GM23338 (cell line): ENCODE data around the gene DDX25.

Experiments
- CREB1 ChIP-seq: fragments of 250-450 bp; sonication (Bioruptor Pico); IDR thresholded peaks from 2 replicates; pipeline ENCODE4 v1.5.0; 2020; ENCODE audit warnings: low read depth, mild to moderate bottlenecking, moderate library complexity
- EZH2 ChIP-seq: fragments of 200-600 bp; sonication (generic); IDR thresholded peaks from one replicate; pipeline ENCODE4 v1.8.0; 2017; ENCODE audit warnings: antibody characterized with exemption, mild to moderate bottlenecking, low read depth; ENCODE audit not compliant: unreplicated experiment
- EZH2phosphoT487 ChIP-seq: fragments of 200-600 bp; sonication (generic); IDR thresholded peaks from one replicate; pipeline ENCODE4 v1.8.1; 2018; ENCODE audit warnings: antibody characterized with exemption; ENCODE audit not compliant: unreplicated experiment
- JUNB ChIP-seq: IDR thresholded peaks from one replicate; pipeline ENCODE4 v1.6.1; 2016; ENCODE audit warnings: antibody characterized with exemption; ENCODE audit not compliant: unreplicated experiment
- NANOG ChIP-seq: IDR thresholded peaks from 2 replicates; pipeline ENCODE4 v1.6.1; 2016; ENCODE audit warnings: antibody characterized with exemption, borderline replicate concordance
- POLR2AphosphoS5 ChIP-seq: IDR thresholded peaks from 2 replicates; pipeline ENCODE4 v1.6.1; 2016; ENCODE audit warnings: antibody characterized with exemption, low read depth
- STAT1 ChIP-seq: IDR thresholded peaks from one replicate; pipeline ENCODE4 v1.6.1; 2016; ENCODE audit warnings: antibody characterized with exemption; ENCODE audit not compliant: unreplicated experiment
- TF ChIP-seq, protein P1 (sequence below), 2 experiments: fragments of 200-600 bp in 1 of 2; sonication (generic) in 1 of 2; conservative IDR thresholded peaks; 2 replicates each; pipeline versions ENCODE4 v1.5.1 to v1.6.1; 2016 to 2017; ENCODE audit warnings: antibody characterized with exemption in 2 of 2, low read depth in 2 of 2, mild to moderate bottlenecking in 2 of 2, moderate library complexity in 1 of 2
- TF ChIP-seq, protein P2 (sequence below): IDR thresholded peaks from one replicate; pipeline ENCODE4 v1.6.1; 2018; ENCODE audit warnings: antibody characterized with exemption; ENCODE audit not compliant: unreplicated experiment

DNA sequence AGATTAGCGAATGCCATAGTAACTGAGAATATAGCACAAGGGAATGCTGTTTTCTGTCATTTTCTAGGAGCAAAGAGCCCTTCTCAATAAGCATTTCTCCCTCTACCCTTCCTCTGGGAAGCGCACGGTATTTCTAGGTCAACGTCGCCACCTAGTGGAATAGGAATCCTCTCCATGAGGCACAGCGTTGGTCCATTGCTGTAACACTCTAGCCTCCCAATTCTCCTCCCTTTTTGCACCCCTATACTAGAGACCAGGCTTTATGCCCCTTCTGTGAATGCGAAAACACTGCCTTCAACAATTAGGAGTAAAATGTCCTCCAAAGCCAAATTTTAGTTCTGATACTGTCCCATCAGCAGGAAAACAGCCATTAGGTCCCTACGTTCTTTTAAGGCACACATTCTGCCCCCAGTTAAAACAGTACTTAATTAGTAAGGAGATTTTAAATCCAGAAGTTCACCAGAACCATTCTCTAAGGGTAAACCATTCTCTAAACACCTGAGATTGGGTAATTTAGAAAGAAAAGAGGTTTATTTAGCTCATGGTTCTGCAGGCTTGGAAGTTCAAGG, 29.7 kb upstream of the DDX25 start:
- TF ChIP-seq, protein P1, sequence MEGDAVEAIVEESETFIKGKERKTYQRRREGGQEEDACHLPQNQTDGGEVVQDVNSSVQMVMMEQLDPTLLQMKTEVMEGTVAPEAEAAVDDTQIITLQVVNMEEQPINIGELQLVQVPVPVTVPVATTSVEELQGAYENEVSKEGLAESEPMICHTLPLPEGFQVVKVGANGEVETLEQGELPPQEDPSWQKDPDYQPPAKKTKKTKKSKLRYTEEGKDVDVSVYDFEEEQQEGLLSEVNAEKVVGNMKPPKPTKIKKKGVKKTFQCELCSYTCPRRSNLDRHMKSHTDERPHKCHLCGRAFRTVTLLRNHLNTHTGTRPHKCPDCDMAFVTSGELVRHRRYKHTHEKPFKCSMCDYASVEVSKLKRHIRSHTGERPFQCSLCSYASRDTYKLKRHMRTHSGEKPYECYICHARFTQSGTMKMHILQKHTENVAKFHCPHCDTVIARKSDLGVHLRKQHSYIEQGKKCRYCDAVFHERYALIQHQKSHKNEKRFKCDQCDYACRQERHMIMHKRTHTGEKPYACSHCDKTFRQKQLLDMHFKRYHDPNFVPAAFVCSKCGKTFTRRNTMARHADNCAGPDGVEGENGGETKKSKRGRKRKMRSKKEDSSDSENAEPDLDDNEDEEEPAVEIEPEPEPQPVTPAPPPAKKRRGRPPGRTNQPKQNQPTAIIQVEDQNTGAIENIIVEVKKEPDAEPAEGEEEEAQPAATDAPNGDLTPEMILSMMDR (conservative IDR thresholded peaks at IDR 0.05; ENCODE audit: low read depth in 2 of 2): peak; percentile 89 to 99
- no peak for TF ChIP-seq STAT1
- no peak for TF ChIP-seq CREB1 (CRISPR knock-in tag)
- no peak for TF ChIP-seq NANOG
- TF ChIP-seq POLR2AphosphoS5: no peak
- no peak for TF ChIP-seq EZH2
- TF ChIP-seq EZH2phosphoT487: no peak
- TF ChIP-seq, protein P2, sequence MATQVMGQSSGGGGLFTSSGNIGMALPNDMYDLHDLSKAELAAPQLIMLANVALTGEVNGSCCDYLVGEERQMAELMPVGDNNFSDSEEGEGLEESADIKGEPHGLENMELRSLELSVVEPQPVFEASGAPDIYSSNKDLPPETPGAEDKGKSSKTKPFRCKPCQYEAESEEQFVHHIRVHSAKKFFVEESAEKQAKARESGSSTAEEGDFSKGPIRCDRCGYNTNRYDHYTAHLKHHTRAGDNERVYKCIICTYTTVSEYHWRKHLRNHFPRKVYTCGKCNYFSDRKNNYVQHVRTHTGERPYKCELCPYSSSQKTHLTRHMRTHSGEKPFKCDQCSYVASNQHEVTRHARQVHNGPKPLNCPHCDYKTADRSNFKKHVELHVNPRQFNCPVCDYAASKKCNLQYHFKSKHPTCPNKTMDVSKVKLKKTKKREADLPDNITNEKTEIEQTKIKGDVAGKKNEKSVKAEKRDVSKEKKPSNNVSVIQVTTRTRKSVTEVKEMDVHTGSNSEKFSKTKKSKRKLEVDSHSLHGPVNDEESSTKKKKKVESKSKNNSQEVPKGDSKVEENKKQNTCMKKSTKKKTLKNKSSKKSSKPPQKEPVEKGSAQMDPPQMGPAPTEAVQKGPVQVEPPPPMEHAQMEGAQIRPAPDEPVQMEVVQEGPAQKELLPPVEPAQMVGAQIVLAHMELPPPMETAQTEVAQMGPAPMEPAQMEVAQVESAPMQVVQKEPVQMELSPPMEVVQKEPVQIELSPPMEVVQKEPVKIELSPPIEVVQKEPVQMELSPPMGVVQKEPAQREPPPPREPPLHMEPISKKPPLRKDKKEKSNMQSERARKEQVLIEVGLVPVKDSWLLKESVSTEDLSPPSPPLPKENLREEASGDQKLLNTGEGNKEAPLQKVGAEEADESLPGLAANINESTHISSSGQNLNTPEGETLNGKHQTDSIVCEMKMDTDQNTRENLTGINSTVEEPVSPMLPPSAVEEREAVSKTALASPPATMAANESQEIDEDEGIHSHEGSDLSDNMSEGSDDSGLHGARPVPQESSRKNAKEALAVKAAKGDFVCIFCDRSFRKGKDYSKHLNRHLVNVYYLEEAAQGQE: no peak
- TF ChIP-seq JUNB: no peak
